Mesothelial cell of epicardium (in vitro differentiated cells): ENCODE results near the gene FEM1C. TPM values are rescaled to one million over a fixed set of nuclear protein-coding genes. Genes with fewer than 3 reads are reported as not detected.

Experiments
- DNase-seq, 2 experiments: peaks; one replicate each; pipeline ENCODE4 v3.0.0; 2021; ENCODE audit warnings: low spot score in 2 of 2; ENCODE audit not compliant: unreplicated experiment in 2 of 2
- H3K27ac Mint-ChIP-seq: 2 replicates; pipeline ENCODE4 v1.8.0; 2021; ENCODE audit warnings: mixed read lengths
- H3K27me3 Mint-ChIP-seq: 2 replicates; pipeline ENCODE4 v1.8.0; 2021; ENCODE audit warnings: low read depth, mixed read lengths
- H3K36me3 Mint-ChIP-seq: 2 replicates; pipeline ENCODE4 v1.8.0; 2021; ENCODE audit warnings: mixed read lengths
- H3K4me1 Mint-ChIP-seq: 2 replicates; pipeline ENCODE4 v1.8.0; 2021; ENCODE audit warnings: mixed read lengths
- H3K4me3 Mint-ChIP-seq: 2 replicates; pipeline ENCODE4 v1.8.0; 2021; ENCODE audit warnings: mild to moderate bottlenecking, moderate library complexity, mixed read lengths
- H3K9me3 Mint-ChIP-seq: 2 replicates; pipeline ENCODE4 v1.8.0; 2021; ENCODE audit warnings: mixed read lengths
- total RNA-seq: library from RNA; stranded (reverse); gene quantifications from 3 replicates; pipeline ENCODE4 v1.2.1, GENCODE V29; 2021
- TF ChIP-seq, protein P1 (sequence below): fragments of 200-600 bp; sonication (generic); IDR thresholded peaks from one replicate; pipeline ENCODE4 v1.5.0; 2021; ENCODE audit warnings: antibody characterized with exemption; ENCODE audit not compliant: unreplicated experiment

Gene FEM1C
- total RNA-seq, 1 donor from 2014 or later: 15.5 TPM

GRCh38 chr5:115522832-115523403 is 21.7 kb downstream of the FEM1C start:
- Mint-ChIP-seq H3K9me3 (no peaks in the 10 kb centered on the region), H3K4me3 (no peak overlapping the region), H3K4me1 (no peaks in the 10 kb centered on the region), H3K27ac (no peak overlapping the region), H3K36me3 (peaks cover 18% of the 10 kb centered on the region), H3K27me3 (no peaks in the 10 kb centered on the region)
- TF ChIP-seq, protein P1, sequence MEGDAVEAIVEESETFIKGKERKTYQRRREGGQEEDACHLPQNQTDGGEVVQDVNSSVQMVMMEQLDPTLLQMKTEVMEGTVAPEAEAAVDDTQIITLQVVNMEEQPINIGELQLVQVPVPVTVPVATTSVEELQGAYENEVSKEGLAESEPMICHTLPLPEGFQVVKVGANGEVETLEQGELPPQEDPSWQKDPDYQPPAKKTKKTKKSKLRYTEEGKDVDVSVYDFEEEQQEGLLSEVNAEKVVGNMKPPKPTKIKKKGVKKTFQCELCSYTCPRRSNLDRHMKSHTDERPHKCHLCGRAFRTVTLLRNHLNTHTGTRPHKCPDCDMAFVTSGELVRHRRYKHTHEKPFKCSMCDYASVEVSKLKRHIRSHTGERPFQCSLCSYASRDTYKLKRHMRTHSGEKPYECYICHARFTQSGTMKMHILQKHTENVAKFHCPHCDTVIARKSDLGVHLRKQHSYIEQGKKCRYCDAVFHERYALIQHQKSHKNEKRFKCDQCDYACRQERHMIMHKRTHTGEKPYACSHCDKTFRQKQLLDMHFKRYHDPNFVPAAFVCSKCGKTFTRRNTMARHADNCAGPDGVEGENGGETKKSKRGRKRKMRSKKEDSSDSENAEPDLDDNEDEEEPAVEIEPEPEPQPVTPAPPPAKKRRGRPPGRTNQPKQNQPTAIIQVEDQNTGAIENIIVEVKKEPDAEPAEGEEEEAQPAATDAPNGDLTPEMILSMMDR: no peak
- DNase-seq: no peak

DNA sequence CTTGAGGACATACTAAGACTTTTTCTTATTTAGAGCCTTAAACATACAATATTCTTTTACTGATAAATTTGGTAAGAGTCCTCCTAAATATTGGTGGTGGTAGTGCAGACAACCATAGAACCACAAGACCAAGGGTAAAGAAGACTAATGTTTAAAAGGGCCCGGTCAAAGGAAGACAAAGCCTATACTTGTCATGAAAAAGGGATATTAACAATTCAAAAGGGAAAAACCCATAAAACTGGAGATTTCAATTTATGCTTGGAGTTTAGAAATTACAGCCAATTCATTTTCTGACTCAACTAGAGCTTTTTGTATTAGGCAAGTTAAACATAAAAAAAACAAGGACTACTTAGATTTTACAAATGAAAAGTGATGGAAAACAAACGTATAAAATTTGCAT is 24.4 kb downstream of the FEM1C start:
- Mint-ChIP-seq H3K4me1 (no peaks in the 10 kb centered on the region), H3K27ac (no peak overlapping the region), H3K4me3 (no peak overlapping the region), H3K36me3 (peaks cover 14% of the 10 kb centered on the region), H3K27me3 (no peaks in the 10 kb centered on the region), H3K9me3 (no peaks in the 10 kb centered on the region)
- TF ChIP-seq, protein P1: no peak
- no peak for DNase-seq

DNA sequence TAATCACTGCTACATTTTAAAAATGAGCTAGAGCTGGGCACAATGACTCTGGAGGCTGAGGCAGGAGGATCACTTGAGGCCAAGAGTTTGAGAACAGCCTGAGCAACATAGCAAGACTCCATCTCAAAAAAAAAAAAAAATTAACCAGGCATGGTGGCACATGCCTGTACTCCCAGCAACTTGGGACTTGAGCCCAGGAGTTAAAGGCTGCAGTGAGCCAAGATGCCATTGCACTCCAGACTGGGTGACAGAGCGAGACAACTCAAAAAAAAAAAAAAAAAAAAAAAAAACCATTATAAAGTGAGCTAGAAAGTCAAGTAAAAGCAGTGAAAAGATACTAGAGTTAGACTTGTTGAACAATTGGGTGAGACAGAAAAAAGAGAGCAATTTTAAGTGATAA is 28.2 kb downstream of the FEM1C start:
- Mint-ChIP-seq H3K36me3 (peaks cover 13% of the 10 kb centered on the region), H3K27me3 (no peaks in the 10 kb centered on the region), H3K4me3 (no peak overlapping the region), H3K27ac (no peak overlapping the region), H3K4me1 (no peaks in the 10 kb centered on the region), H3K9me3 (peaks cover 23% of the 10 kb centered on the region)
- TF ChIP-seq, protein P1: no peak
- no peak for DNase-seq

- Mint-ChIP-seq H3K9me3 (peaks cover 26% of the 10 kb centered on the region), H3K36me3 (peaks cover 11% of the 10 kb centered on the region), H3K4me3 (no peak overlapping the region), H3K27me3 (no peaks in the 10 kb centered on the region), H3K4me1 (peaks cover under 1% of the 10 kb centered on the region), H3K27ac (no peak overlapping the region)
- no peak for DNase-seq
- TF ChIP-seq, protein P1: no peak
These were observed 30.4 kb downstream of the FEM1C start for GRCh38 chr5:115514220-115514619.

- TF ChIP-seq, protein P1: no peak
- Mint-ChIP-seq H3K9me3 (peaks cover 26% of the 10 kb centered on the region), H3K27ac (no peak overlapping the region), H3K36me3 (peaks cover 10% of the 10 kb centered on the region), H3K4me1 (peaks cover 7% of the 10 kb centered on the region), H3K27me3 (no peaks in the 10 kb centered on the region), H3K4me3 (no peak overlapping the region)
- no peak for DNase-seq
These were observed 32.9 kb downstream of the FEM1C start for GRCh38 chr5:115511632-115512031.

- Mint-ChIP-seq H3K27ac (no peak overlapping the region), H3K4me1 (peaks cover 7% of the 10 kb centered on the region), H3K4me3 (no peak overlapping the region), H3K36me3 (peaks cover 10% of the 10 kb centered on the region), H3K9me3 (peaks cover 26% of the 10 kb centered on the region), H3K27me3 (no peaks in the 10 kb centered on the region)
- no peak for DNase-seq
- TF ChIP-seq, protein P1: no peak
These were observed 34.4 kb downstream of the FEM1C start for GRCh38 chr5:115510145-115510645.
